Stimulated activated effector memory CD8-positive, alpha-beta T cell treated with anti-CD3 and anti-CD28 coated beads, Interleukin-12 subunit alpha, Interleukin-12 subunit beta, amount 100 ng/mL, for 72 hours (primary cell): ENCODE results near the gene CLIC5.
A peak's percentile ranks its signal among the peaks of the same experiment; 100 is the strongest.

Experiments used
- ATAC-seq: fragments of 150-1000 bp; cut with Tn5 transposase; 2 replicates; pipeline ENCODE4 v1.10.0; 2021
- DNase-seq, 2 donors: peaks; one replicate each; pipeline ENCODE4 v3.0.0; 2021 to 2022; ENCODE audit warnings: low spot score in 2 of 2
- H3K27ac Mint-ChIP-seq: one replicate; pipeline ENCODE4 v1.8.0; 2022; ENCODE audit warnings: mild to moderate bottlenecking, mixed read lengths
- H3K36me3 Mint-ChIP-seq: one replicate; pipeline ENCODE4 v1.8.0; 2022; ENCODE audit warnings: mild to moderate bottlenecking, mixed read lengths
- H3K4me1 Mint-ChIP-seq: one replicate; pipeline ENCODE4 v1.8.0; 2022; ENCODE audit warnings: mixed read lengths
- H3K4me3 Mint-ChIP-seq: one replicate; pipeline ENCODE4 v1.8.0; 2022; ENCODE audit warnings: mild to moderate bottlenecking, mixed read lengths
- H3K9me3 Mint-ChIP-seq: one replicate; pipeline ENCODE4 v1.8.0; 2022; ENCODE audit warnings: mixed read lengths

The CLIC5 gene

DNA sequence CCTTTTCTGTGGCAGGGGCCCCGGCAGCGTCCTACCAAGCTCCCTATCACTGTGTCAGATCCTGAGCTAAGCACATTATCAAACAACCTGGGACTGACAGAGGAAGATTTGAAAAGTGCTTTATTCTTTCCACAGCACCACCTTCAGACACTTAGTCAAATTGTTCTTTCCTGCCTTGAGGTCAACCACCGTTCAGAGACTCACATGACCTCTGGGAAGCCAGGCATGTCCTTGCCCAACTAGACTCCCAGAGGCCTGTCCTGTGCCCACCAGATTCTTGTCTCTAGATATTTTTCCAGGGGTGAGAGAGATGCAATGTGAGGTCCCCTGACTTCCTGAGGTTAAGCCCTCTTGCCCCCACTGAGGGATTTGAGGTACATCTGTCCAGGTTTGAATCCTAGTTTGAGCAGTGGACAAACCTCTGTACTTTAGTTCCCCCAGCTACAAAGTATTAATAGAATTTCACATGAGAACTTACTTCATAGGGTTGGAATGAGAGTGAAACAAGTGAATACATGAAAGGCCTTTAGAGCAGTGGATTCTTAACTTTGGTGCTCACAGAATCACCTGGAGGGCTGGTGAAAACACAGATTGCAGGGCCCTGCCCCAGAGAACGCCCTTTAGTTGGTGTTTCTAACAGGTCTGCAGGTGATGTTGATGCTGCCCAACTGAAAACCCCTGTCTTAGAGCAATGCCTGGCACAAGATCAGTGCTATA, 179.8 kb downstream of the CLIC5 start:
- H3K9me3 Mint-ChIP-seq = no peaks in the 10 kb centered on the region
- H3K27ac Mint-ChIP-seq = peak overlapping the region; percentile 74
- ATAC-seq (peak; percentile 35), DNase-seq (no peak)
- H3K4me1 Mint-ChIP-seq = peaks cover 58% of the 10 kb centered on the region
- peak overlapping the region; percentile 33 for H3K4me3 Mint-ChIP-seq
- peaks cover 12% of the 10 kb centered on the region for H3K36me3 Mint-ChIP-seq

DNA sequence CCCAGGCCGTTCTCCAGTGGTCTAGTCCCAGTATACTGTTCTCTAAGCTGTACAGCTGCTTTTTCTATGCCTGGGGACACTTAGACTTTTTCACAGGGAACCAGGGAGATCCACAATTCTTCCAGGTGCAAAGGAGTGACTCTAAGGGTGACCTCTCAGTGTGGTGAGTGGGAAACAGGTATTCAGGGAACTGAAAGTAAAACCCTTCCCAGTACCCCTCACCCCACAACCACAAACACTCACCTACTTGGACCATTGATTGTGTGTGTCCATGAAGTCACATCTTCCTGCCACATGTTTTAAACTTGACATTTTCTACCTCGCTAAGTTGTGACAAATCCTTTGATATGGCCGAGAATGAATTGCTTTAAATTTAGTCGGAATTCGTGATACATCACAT, 183.6 kb downstream of the CLIC5 start:
- DNase-seq (no peak), ATAC-seq (no peak)
- Mint-ChIP-seq H3K27ac (peak overlapping the region; percentile 94), H3K4me1 (peaks cover 59% of the 10 kb centered on the region), H3K9me3 (no peaks in the 10 kb centered on the region), H3K36me3 (peaks cover 19% of the 10 kb centered on the region), H3K4me3 (peak overlapping the region; percentile 73)
